Endometrium (tissue), 2 donors: Measurements from ENCODE around the gene P3H3.
A peak's percentile ranks its signal among the peaks of the same experiment; 100 is the strongest.

Source experiments
- FAIRE-seq: peaks from 2 replicates; lab custom pipeline; 2012; peaks lifted over from hg19 to GRCh38; lab: Jason Lieb, UNC
- donor health status: control.
- donor health status: control.

The P3H3 gene

DNA sequence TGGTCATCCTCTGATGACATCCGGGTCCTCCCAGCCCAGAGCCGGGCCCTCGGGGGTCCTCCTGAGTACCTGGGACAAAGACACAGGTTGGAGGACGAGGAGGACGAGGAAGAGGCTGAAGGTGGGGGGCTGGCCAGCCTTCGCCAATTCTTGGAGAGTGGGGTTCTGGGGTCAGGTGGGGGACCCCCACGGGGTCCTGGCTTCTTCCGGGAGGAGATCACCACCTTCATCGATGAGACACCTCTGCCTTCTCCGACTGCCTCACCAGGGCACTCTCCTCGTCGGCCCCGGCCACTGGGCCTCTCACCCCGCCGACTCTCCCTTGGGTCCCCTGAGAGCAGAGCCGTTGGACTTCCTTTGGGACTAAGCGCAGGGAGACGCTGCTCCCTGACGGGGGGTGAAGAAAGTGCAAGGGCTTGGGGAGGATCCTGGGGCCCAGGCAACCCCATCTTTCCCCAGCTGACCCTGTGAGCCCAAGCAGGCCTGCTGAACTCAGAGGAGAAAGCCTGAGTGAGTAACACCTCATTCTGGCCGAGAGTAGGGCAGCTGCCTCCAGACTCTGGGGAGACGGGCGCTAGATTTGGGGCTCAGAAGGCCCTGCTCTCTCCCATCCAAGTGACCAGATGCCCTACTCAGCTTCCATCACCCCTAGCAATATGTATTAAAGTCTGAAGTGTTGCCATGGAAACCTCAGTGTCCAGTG, 1.3 kb upstream of the P3H3 start:
- FAIRE-seq: no peak

DNA sequence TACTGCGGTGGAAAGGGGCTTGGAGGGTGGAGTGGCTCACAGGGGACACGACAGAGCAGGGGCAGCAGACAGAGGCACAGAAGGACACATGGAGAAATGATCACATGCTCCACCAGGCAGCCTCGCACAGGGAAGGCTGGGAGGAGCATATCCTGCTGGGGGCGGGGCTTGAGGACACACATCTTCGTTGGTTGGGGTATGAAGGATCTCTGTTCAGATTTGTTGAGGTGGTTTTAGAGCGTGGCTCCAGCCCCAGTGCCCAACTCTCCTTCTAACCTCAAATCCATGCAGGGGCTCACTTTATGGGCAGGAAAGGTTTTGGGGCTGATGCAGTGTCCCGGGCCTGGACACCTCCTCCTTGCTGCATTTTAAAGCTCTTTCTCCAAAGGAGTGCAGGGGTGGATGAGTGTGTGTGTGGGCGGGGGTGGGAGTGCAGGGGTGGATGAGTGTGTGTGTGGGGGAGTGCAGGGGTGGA, 733 bp upstream of the P3H3 start:
- FAIRE-seq: peak; percentile 50

DNA sequence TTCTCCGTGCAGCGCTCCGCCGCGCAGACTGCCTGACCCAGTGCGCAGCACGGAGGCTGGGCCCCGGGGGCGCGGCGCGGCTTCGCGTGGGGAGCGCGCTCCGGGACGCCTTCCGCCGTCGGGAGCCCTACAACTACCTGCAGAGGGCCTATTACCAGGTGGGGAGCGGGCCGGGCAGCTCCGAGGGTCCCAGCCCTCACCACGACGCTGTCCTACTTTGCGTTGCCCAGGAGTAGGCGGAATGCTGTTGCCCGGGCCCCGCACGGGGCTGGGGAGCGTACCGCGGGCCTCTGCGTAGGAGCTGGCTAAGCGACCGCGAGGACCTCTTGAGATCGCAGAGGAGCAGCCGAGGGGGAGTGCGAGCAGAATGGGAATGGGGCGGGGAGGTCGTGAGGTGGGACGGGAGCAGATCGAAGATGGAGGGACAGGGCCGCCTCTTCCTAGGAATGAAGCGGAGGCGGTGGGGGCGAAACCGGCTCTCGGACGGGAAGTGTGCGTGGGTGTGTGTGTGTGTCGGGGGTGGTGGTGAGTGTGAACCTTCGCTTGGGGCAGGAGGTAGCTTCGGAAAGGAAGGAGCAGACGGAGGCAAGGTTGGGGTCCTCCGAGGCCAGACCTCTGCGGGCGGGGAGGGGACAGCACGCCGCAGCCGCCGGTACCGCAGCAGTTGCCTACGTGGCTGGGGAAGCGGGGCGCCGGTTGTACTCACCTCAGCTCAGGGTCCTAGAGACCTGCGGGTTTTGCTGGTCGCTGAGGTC, 751 bp downstream of the P3H3 start:
- FAIRE-seq: no peak

DNA sequence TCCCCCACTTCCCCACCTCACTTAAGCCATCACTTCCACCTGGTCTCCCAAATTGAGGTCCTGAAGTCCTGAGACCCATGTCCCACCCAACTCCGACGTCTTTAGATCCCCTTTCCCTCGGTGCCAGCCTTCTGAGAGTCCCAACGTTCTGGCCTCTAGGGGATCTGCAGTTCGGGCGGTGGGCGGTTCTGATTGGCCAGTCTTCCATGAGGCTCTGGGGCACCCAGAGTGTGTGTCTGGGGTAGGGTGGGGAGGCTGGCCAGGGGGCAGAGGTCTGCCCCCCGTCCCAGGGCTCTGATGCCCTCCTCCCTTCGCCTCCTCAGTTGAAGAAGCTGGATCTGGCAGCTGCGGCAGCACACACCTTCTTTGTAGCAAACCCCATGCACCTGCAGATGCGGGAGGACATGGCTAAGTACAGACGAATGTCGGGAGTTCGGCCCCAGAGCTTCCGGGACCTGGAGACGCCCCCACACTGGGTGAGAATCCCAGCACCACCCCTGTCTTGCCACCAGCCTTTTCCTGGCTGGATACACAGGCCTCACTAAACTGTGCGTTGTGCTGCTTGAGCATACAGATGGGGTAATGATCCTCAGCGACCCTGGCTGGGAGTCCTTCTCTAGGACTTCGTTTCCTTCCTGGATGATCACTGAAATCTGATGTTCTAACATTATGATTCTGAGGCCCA, 1.5 kb downstream of the P3H3 start:
- FAIRE-seq: no peak

DNA sequence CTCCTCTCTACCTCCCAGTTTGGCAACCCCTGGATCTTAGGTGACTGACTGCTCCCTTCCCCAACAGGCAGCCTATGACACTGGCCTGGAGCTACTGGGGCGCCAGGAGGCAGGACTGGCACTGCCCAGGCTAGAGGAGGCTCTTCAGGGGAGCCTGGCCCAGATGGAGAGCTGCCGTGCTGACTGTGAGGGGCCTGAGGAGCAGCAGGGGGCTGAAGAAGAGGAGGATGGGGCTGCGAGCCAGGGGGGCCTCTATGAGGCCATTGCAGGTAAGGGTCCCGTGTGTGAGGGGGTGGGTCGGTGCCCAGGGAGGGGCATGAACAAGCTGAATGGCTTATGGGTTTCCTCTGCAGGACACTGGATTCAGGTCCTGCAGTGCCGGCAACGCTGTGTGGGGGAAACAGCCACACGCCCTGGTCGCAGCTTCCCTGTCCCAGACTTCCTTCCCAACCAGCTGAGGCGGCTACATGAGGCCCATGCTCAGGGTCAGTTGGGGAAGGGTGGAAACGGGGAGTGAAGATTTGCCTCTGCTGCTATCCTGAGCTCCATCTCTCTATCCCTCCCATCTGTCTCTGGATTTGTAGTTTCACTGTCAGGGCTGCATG, 2.2 kb downstream of the P3H3 start:
- FAIRE-seq: no peak

DNA sequence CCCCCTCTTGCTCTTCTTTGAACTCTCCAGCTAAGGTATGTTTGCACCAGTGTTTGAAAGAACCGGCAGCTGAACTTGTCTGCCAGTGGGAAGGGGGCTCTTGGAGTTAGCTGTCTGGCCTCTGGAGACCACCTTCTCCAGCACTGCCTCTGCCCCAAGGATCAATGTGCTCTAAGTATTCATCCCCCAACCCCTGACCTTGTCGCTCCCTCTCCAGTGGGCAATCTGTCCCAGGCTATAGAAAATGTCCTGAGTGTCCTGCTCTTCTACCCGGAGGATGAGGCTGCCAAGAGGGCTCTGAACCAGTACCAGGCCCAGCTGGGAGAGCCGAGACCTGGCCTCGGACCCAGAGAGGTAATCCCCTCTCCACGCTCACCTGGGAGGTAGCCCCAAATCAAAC, 2.8 kb downstream of the P3H3 start:
- no peak for FAIRE-seq

DNA sequence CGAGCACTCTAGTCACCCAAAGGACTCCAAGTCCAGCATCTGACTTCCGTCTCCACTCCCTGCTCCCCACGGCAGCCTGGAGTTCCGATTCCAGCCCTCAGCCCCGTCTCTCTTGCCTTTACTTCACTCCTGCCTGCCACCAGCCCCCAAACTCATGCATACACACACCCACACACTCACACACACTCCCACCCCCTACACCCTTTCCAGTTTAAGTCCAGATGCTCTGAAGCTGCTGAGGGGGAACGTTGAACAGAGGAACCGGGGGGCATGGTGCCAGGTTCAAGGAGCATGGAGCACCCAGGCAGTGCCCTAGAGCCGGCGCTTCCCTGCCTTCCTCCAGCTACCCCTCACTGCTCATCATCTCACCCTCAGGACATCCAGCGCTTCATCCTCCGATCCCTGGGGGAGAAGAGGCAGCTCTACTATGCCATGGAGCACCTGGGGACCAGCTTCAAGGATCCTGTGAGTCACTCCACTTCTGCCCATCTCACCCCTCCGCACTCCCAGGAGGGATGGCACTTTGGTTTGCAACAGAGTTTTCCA, 3.3 kb downstream of the P3H3 start:
- FAIRE-seq: no peak

DNA sequence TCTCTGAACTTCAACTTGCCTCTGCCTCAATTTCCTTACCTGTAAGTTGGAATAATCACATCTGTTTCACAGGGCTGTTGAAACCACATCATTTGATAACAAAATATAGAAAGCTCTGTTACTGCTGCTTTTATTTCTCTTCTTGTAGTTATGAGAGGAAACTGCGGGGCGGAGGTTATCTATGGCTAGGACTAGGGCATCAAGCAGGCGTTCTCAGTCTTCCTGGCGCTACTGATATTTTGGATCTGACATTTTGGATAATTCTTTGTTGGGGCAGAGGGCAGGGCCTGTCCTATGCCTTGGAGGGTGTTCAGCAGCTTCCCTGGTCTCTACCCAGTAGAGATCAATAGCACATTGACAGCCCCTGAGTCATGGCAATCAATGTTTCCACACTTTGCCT, 3.9 kb downstream of the P3H3 start:
- FAIRE-seq: no peak

DNA sequence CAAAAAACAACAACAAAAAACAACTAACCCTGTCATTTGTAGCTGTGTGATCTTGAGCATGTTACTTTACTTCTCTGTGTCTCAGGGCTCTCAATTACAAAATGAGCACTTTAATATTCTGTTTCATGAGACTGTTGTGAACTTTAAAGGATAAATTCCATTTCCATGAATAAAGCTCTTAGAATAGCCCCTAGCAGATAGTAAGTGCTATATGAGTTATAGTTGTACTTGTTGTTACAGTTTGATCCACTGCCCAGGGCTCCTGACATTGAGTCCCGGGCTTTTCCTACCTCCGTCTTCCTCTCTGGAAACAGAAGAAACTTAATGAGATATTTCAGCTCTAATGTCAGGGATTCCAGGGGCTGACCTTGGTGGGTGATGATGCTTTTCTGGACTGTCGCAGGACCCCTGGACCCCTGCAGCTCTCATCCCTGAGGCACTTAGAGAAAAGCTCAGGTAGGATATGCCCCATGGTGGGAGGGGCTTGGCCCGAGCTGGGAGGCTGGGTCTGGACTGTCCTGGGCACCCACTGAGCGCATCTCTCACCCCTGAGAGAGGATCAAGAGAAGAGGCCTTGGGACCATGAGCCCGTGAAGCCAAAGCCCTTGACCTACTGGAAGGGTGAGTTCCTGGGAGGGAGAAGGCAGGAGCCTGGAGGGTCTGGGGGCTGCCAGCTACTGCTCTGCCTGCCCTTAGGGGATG, 5.1 kb downstream of the P3H3 start:
- FAIRE-seq: no peak

DNA sequence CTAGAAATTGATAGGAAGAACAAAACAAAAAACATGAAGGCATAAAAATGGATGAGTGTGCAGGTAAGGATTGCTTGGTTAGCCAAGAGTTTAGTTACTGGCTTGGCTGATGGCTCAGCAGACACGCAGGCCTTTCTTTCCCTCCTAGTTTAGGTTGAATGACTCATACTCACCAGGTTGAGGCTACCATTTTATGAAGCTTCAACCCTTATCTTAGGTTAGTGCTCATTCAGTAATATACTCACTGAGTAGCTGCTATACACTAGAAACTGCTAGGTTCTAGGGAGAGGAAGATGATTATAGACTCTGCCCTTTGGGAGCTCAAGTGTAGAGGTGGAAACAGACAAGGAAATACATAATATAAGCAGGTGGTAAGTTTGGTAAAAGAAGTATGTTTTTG, 6.0 kb downstream of the P3H3 start:
- no peak for FAIRE-seq

DNA sequence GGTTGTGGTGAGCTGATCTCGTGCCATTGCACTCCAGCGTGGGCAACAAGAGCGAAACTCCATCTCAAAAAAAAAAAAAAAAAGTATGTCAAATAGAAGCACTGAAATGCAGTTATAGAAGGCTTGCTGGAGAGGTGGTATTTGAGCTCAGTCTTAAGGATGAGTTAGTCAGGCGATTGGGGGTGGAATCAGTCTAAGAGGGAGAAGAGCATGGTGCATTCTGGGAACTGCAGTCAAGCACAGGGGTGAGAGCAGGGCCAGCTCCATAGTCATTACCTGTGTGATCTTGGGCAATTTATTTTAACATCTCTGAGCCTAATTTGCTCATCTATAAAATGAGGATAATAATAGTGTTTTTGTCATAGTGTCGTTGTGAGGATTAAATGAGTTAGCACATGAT, 6.7 kb downstream of the P3H3 start:
- FAIRE-seq: no peak

DNA sequence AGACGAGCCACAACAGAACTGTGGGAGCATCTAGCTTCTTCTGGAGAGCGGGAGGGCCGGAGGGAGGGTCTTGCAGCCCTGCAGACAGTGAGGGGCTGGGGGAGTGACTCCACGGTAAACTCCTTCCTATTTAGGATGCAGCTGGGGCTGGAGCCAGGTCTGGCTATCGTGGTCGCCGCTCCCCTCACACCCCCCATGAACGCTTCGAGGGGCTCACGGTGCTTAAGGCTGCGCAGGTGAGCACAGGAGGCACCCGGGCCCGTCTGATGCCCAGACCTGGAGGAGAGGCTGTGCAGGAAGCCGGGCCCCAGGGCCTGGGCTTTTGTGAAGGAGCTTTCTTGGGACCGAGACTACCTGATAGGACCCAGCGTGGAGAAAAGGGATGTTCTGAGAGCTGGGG, 8.6 kb downstream of the P3H3 start:
- FAIRE-seq: no peak

DNA sequence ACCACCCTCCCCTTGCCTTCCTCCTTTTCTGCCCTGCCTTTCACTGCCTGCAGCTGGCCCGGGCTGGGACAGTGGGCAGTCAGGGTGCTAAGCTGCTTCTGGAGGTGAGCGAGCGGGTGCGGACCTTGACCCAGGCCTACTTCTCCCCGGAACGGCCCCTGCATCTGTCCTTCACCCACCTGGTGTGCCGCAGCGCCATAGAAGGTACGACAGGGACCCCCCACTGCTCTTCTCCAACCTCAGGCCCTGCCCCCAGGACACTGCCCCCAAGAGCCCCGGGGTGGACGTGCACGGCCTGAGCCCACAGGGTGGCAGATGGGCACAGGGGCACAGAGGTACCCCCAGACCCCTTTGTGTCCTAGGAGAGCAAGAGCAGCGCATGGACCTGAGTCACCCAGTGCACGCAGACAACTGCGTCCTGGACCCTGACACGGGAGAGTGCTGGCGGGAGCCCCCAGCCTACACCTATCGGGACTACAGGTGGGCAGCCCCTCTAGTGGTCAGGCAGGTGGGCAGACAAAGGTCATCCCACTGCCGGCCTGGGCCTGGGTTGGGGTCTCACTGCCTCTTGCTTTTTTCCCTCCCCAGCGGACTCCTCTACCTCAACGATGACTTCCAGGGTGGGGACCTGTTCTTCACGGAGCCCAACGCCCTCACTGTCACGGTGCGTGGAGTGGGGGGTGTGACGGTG, 9.3 kb downstream of the P3H3 start:
- FAIRE-seq: no peak

DNA sequence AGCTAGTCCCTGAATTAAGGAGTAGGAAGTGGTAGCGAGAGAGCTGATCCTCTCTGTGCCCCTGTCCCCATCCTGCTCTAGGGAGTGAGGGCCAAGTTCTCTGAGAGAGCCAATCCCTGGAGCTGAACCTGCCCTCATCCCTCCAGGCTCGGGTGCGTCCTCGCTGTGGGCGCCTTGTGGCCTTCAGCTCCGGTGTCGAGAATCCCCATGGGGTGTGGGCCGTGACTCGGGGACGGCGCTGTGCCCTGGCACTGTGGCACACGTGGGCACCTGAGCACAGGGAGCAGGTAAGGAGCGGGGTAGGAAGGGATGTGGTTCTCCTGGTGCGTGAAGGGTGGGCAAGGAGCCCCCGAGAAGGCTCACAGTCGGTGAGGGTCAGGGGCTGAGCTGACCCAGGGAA, 10.6 kb downstream of the P3H3 start:
- FAIRE-seq: no peak

DNA sequence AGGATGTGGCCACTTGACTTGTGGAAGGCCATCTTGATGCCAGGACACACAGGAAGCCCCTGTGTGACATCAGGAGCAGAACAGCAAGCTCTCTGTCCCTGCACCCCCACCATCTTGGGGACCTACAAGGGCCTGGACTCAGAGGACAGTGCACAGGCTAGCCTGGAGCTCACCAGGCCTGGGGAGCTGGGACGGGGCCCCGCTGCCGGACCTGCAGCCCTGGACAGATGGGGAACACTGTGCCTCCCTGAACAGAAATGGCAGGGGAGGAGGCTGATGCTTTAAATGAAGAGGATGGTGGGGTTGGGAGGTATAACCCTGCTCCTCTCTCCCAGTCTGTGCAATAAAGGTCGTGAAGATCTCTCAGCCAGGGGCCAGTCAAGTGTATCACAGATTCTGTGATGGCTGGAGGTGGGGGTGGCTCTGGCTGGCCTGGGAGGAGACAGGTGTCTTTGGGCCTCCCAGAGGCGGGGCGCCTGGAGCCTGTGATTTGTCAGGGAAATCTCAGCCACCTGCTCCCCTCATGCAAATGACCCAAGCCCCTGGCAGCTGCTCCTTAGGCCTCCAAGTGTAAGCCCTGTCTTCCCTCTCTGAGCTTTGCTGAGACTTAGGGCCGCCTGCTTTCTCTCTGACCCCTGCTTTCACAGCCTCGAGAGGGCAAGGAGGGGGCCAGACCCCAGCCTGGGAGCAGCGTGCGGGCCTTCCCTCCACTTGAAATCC, 11.4 kb downstream of the P3H3 start:
- no peak for FAIRE-seq

DNA sequence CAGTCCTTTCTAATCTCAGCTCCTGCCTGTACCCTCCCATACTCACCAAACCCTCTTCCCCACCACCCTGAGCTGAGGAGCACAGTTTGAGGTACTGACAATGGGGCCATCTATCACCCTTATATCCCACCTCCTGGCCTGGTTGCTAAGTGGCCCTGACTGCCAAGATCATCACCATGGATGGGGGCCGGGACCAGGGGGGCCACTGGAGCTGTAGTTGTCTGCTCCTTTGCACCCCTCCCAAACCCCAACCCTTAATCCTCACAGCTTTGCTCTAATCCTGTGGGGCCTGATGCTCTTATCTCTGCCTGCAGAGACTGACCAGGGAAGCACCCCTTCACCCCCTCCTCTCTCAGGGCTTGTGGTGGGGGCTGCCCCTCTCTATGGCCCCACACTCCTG, 12.1 kb downstream of the P3H3 start:
- FAIRE-seq: no peak

DNA sequence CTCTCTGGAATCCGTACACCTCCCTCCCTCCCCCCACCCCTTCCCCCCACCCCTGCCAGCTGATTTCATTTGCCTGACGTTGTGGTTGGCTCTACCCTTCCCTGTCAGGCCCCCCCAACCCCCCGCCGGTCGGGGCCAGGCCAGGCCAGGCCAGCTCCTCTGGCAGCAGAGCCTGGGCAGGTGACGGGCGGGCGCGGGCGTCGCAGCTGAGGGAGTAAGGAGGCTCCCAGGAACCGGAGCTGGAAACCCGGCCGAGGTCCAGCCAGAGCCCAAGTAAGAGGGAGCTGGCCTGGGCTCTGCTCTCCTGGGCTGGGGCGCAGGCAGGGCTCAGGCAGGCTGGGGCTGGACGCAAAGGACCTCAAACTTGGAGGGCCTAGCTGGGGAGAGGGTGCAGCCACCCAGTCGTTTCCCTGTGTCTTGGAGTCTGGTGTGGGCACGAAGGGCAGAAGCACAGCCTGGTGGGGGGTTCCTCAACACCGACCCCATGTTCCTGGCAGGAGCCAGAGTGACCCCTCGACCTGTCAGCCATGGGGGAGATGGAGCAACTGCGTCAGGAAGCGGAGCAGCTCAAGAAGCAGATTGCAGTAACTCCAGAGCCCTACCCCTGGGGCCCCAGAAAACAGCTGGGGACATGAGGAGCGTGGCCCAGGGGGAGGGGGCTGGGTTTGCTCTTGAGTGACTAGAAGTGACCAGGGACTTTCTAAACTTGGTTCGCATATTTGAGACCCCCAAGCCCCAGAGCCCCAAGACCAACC, 12.7 kb downstream of the P3H3 start, which contains the start of gene GNB3:
Gene GNB3 (plus strand): TSS at position 165 of the 755 bp plus-strand sequence. CDS start 363 bp downstream, at position 528.
- no peak for FAIRE-seq

DNA sequence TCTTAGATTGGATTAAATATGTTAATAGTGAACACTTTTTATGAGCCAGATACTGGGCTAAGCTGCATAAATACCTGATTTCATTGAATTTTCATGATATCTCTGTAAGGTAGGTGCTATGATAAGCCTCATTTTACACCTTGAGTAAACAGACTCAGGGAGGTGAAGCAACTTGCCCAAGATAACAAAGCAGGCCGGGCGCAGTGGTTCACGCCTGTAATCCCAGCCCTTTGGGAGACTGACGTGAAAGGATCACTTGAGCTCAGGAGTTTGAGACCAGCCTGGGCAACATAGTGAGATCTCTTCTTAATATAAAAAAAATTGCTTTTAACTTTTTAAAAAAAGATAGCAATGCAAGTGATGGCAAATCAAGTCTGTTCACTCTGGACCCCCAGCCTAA, 13.9 kb downstream of the P3H3 start:
- no peak for FAIRE-seq

DNA sequence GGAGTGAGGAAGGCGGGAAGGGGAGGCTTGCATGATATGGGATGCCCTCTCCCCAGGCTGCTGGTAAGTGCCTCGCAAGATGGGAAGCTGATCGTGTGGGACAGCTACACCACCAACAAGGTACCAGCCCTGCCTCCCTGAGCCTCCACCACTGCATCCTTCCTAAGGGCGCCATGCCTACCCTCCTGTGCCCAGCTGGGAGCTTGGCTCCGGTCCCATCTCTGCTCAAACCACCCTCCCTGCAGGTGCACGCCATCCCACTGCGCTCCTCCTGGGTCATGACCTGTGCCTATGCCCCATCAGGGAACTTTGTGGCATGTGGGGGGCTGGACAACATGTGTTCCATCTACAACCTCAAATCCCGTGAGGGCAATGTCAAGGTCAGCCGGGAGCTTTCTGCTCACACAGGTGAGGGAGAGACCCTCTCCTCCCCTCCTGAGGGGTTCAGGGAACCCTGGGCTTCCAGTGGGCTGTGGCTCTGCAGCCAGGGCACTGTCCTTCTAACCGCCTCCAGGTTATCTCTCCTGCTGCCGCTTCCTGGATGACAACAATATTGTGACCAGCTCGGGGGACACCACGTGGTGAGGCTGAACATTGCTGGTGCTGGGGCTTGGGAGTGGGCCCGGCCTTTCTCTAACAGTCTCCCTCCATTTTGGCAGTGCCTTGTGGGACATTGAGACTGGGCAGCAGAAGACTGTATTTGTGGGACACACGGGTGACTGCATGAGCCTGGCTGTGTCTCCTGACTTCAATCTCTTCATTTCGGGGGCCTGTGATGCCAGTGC, 15.1 kb downstream of the P3H3 start:
- no peak for FAIRE-seq
